Stimulated activated CD4-positive, alpha-beta T cell treated with anti-CD3 and anti-CD28 coated beads, Interleukin-2, amount 100 ng/mL, for 24 hours (primary cell): Measurements from ENCODE around the gene TNFSF8.

Source experiments
- DNase-seq, 2 donors: peaks; one replicate each; pipeline ENCODE4 v3.0.0-alpha.2; 2020

TNFSF8 gene, protein sequence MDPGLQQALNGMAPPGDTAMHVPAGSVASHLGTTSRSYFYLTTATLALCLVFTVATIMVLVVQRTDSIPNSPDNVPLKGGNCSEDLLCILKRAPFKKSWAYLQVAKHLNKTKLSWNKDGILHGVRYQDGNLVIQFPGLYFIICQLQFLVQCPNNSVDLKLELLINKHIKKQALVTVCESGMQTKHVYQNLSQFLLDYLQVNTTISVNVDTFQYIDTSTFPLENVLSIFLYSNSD

DNA sequence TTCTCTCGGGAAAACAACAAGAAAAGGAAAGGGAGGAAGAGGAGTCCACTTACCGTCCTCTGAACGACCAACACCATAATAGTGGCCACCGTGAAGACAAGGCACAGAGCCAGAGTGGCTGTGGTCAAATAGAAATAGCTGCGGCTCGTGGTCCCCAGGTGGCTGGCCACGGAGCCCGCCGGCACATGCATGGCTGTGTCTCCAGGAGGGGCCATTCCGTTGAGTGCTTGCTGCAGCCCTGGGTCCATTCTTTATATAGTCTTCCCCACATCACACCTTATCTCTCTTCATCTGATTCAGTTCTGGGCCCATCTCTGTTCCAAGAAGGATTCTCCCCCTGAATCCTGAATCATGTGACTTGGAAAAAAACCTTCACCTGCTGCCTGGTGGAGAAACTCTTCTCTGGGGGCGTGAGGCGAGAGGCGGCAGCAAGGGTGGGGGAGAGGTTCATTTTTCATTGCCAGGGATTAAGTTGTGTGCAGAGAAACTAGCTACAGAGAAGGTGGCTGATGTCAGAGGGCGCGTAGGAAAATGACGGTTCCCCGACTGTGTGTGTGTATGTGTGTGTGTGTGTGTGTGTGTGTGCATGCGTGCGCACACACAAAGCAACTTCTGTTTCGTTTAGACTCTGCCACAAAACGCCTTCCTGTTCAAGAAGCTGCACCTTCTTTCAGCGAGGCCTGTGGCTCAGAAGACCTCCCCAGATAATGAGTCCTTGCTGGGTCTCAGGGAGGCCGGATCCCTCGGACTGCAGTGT is at the start of gene TNFSF8:
TNFSF8 (minus strand) TSS at position 536 of the 757 bp plus-strand sequence; CDS start at position 248, 288 bp downstream.
- DNase-seq, result peak; percentile 70 to 73

DNA sequence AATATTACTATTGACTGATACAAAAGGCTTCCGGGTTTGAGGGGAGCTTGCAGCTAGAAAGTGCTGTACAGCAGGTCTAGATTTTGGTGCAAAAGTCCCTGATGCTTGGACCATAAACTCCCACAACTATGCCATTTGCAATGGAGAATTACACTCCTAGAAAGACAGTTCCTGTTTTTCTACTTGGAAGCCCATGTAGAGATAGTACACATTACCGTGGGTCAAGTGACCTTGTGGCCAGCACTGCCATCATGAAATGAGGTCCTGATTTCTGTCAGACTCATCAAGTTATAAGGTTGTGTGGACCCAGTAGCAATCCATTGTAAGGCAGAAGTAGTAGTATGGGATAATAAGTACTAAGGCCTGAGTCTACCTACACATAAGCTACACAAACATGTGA is 42.8 kb upstream of the TNFSF8 start:
- DNase-seq, result no peak

DNA sequence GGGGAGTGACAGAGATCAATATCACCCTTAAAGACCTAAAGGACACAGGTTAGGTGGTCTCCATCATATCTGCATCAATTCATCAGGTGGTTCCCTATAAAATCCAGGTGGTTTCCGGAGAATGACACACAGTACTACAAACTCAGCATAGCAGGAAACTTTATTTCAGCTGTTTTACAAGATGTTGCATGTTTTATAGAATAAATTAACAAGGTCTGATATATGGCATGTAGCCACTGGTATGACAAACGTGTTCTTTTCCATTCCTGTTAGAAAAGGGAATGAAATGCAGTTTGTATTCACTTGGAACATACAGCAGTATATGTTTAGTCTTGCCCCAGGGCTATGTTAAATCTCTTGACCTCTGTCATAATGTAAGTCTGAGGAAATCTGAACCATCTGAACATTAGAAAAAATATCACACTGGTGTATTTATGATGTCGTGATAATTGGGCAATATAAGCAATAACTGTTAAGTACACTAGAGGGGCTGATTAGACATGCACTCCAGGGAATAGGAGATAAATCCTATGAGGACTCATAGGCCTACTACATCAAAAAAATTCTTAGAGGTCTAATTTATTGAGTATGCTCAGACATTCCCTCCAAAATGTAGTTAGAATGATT is 42.2 kb upstream of the TNFSF8 start:
- DNase-seq, result no peak

DNA sequence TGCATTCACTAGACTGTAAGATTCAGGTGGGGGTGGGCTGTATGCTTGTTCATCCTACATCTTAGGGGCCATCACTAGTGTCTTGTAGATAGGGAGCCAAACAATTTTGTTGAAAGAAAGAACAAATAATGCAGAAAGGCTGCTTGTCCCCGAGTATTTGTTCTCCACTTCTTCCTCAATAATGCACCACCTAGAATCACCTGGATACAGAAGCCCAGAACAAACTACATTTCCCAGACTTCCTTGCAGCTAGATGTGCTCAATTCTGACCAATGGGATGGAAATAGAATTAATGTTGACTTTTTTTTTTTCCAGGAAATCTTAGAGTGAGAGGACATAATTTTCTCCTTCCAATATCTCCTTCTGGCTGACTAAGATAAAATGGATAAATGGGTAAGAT is 38.9 kb upstream of the TNFSF8 start:
- DNase-seq, result no peak

DNA sequence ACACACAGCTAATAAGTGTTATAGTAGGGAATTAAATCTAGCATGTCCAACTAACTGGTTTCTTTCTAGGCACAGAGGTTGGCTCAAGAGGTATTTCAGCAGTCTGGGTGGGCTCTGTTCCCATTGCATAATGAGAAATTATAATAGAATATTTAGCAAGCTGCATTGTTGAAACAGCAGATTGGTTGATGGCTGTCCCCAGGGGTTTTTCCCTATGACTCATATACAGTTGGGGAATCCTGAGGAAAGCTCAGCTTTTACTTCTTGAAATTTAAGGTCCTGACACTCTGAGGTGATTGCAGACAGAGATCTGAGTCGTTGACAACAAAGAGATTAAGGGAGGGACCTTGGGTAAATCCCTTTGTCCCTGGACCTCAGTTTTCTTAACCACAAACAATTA is 38.3 kb upstream of the TNFSF8 start:
- DNase-seq, result no peak

DNA sequence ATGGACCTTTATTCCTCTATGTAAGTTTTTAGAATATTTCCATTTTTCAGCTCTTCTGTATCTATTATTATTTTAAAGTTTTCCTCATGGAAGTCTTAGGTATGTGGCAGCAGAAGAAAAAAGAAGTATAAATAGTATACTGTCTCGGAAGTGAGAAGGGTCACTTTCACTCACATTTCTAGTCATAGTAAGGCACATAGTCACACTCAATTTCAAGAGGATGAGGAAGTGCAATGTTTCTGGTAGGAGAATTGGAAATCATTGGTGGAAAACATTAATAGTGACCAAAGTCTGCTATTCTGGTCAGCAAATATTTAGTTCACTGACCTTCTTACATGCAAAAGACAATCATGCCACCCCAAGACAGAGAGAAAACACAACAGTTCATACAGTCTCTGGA is 35.2 kb upstream of the TNFSF8 start:
- DNase-seq, result no peak

DNA sequence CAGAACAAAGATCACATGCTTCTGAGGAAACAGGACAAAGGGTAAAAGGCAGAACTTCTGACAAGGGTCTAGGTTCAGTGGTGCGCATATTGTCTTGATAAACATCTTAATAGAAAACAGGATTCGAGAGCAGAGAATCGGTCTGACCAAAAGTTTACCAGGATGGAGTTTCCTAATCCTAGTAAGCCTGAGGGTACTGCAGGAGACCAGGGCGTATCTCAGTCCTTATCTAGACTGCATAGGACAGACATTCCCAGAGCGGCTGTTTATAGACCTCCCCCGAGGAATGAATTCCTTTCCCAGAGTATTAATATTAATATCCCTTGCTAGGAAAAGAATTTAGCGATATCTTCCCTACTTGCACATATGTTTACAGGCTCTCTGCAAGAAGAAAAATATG is 32.4 kb upstream of the TNFSF8 start:
- no peak for DNase-seq

DNA sequence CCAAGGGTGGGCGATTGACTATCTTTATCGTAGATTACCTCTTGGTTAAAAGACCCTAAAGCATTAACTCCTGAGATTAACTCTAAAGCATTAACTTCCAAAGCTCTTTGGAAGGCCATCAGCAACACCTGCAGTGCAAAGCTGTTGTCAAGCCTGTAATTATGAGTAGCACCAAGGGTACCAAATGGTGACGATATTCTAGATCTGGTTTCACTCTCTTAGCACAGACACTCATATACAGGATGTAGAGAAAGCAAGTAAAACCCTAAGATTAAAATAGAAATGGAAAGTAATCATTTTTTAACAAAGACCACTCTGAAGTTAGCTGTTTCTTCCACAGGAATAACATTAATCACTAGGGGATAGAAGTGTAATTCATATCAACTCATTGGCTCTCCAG is 29.9 kb upstream of the TNFSF8 start:
- no peak for DNase-seq

DNA sequence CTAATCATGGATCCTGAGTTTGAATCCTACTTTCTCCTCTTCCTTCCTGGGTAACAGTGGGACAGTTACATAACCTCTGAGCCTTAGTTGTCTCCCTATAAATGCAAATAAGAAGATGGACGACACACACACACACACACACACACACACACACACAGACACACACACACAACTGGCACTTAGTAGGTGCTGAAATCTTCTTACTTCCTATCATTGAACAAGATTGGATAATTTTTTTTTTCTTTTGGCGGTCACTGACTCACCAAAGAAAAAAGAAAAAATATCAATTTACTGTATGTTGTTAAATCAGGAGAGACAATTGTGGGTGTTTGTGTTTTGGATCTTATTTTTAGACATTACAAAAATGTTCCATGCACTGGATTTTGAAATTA is 28.4 kb upstream of the TNFSF8 start:
- DNase-seq, result no peak

DNA sequence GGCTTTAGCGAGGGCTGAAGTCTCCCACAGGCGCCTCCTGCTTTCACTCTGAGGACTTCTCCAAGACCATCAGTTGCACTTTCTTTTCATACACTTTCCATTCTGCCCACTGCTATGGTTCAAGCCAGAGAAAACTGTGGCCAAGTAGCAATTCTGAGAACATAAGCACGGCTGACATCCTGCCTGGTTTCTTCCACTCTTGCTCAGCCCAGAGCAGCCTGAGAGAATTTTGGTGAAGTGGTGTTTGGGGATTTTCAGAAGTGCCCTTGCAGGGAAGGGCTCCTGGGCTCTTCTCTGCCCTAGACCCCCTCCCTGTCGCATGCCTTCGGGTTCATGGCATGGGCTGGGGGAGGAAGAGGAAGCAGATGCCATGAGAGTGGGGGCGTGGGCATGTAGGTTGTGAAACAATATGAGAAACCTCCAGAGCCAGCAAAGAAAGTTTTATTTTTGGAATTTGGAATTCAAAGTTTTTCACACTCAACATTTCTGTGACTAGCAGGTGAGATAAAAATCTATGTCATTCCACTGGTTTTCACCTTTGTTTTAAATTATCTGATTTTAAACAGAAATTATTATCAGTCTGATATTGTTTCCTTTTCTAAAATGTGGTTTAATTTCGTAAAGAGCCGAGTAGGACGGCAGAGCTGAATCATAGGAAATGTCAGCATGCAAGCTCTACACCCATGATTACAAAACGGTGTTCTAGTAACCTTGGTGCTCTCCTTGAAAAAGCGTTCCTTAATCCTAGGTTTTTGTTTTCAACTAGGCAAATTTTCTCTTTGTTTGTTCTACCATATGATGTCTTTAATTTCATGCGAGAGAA is 27.8 kb upstream of the TNFSF8 start:
- peak; percentile 54 to 63 for DNase-seq

DNA sequence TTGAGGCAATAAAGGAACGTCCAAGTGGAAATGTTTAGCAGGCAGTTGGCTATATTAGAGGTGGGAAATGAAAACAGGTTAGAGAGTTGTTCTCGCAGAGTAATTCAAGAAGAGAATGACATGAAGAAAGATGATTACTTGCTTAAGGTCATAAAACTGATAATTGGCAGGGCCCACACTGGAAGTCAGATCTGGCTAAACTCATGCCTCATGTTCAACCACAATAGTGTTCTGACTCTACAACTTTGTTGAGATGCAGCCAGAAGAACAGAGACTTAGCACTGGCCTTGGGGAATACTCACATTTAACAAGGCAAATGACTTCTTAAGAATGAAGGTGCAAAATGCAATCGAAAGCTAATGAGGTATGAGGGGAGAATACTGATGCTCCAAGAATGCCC is 27.2 kb upstream of the TNFSF8 start:
- no peak for DNase-seq

DNA sequence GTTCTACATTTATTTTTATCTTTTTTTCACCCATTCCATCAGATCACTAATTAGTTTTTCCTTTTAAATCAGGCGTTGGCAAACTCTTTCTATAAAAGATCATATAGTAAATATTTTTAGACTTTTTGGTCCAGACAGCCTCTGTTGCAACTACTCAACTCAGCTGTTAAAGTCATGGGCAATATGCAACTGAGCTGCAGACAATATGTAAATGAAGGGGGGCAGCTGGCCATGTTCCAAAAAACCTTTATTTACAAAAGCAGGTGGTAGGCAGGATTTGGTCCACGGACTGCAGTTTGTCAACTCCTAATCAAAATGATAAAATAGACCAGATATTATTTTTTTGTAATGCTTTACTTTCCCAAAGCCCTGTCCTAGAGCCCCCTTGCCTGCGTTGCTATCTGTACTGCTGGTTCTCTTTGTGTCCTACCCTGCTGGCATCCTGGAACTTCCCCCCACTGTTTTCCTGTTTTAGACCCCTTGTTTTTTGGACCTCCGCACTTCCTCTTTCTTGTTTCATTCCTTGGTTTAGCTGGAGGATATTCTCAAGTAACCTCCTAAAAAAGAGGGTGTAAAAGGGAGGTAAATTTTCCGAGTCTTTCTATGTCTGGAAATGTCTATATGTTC is 24.7 kb upstream of the TNFSF8 start:
- DNase-seq, result no peak

DNA sequence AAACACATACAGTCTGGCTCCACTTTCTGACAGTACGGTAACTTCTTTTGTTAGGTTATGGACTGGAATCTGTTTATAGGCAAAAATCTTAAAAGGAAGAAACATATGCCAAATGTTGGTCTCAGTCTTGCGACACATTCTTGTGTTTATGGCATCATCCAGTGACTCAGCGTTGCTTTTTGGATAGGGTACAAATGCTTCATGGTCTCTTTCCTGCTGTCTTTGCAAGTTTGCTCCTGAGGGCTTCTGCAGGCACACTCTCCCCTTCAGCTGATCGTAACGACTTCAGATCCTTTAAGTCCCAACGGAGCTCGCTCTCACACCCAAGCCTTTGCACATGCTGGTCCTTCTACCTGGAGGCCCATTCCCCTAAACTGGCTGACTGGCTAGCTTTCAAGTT is 23.6 kb upstream of the TNFSF8 start:
- DNase-seq, result no peak

DNA sequence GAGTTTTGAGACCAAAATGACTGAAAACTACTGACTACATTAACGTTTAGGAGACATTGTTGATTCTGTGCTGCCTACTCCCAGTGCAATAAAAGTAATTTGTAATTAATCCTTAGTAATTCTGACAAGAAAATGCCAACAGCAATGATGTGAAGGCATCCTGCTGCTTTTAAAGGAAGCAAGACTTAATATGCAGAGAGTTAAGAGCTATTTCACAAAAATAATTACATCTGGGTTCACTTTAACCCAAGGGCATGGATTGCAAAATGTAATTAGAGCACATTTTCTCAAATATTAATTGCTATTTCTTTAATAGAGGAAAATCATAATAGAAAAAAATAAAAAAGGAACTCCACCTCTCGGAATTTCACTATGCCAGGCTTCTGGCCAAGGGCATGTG is 22.7 kb upstream of the TNFSF8 start:
- no peak for DNase-seq

DNA sequence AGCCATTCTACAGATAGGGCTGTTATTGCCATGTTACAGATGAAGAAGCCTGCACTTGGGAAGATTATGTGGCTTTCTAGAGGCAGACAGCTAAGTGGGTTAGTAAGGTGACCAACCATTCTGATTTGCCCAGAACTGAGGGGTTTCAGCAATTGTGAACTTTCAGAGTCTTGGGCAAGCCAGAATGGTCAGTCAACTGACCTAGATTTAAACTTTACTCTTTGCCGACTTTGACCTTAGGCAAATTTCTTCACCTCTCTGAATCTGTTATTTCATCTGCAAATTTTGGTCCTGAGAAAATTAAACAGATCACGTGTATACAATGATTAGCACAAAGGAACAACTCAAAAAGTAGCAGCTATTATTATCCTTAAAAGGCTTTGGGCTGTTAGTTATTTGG is 20.4 kb upstream of the TNFSF8 start:
- no peak for DNase-seq

DNA sequence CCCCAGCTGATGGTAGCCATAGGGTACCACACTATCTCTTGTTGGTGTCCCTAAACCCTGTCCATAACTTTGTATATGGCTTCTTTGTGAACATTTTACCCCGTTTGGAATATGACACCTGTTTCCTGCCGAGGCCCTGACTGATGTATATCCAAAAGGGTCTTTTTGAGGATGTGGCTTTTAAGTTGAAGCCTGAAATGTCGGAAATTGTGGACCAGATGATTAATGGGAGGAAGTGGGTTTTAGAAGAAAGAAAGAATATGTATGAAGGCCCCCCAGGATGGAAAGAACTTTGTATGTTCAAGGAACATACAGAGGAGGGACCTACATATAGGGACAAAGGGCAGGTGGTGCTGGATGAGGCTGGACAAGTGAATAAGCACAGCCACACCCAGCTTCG is 16.7 kb upstream of the TNFSF8 start:
- no peak for DNase-seq

DNA sequence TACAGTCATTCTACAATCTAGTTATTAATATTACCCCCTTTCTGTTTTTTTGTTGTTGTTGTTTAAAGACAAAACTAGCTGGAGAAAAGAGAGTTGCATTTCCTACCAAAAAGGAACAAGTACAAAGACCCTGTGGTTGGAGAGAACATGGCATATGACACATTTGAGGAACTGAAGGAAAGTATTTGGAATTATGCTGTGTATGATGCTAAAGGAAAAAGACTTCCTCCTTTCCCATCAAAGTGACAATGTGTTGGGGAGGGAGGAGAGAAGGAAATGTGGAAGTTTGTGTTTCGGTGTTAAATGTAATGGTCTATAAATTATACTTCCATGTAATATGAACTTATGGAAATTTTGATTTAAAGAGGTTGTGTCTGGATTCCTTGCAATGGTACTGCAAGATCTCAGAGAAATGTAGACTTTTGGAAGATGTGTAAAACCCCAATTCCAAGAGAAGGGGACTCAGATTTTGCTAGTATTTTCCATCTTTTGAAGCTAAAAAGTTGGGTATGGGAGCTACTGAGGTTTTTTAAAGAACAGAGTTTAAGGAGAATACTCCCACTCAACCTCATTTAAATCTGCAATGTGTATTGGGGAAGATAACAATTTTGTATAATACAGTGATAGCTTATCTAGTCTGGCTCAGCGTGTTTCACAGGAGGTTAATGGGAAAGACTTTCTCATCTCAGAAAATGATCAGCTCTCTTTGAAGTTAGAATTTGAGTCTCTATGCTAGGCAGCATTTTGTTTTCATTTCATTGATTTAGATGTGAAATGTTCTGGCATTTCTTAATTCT is 15.4 kb upstream of the TNFSF8 start:
- no peak for DNase-seq

DNA sequence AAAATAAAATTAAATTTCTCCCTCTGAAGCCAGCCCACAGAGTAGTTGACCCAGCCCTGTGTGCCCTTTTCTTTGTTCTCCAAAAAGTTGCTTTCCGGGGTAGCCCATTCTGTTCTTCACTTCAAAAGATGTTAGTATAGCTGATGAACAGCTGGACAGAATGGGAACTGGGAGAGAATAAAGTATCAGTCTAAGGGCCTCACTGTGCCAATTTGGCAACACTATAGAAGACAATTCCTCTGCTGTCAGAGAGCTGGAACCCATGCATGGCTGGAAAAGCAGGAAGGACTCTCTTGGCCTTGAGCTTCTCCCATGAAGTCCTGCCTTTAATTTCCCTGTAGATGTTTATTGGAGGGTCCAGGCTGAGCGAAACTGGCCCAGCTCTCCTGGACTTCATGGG is 11.0 kb upstream of the TNFSF8 start:
- no peak for DNase-seq

DNA sequence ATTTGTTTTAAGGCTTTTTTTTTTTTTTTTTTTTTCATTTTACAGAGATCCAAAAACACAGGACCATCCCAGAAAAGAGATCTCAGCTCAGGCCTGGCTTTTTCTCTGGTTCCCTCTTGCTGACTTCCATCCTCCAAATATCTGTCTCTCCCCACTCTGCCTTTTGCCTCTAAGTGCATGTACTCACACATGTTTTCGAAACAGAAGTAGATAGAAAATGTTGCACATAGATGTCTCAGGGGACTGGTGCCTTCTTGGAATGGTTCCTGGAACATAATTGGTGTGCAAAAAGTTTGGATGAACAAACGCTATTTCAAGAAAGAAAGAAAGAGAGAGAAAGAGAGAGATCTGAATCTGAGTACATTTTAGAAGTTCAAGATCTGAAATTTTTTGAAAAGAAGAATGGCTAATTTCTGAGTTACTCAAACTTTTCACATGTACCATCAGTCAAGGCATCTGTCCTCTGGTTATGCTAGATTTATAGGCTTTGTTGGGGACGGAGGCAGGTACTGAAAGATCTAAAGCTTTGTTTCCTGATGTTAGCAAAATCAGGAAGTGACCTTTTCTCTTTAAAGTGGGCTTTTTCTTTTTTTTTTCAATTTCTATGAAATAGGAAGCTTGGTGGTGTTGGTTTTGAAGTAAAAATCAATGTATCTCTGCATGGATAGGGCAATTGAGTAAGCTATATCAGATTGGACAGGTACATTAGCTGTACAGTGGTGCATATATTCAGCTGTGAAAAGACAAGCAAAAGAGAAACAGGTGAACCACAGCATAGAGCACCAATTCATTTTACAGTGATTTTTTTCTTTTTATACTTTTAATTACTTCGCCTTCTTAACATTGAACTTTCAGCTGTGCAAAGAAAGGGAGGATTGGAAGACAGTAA is 8.5 kb upstream of the TNFSF8 start:
- DNase-seq, result no peak

DNA sequence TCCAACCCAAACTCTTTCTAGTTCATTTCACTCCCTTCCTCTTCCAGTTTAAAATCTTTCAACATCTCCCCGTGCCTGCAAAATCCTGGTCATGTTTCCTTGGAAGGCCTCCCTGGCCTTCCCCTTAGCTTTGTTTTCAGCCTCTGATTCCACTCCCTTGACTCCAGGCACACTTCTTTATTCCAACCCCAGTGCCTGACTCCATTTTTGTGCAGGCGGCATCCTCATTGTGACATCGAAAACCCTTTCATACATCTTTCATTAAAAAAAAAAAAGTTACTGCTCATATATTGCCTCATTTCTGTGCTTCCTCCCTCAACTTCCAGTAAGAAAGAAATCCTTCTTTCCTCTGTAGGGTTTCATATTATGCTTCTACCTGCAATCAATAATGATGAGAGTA is 7.1 kb upstream of the TNFSF8 start:
- no peak for DNase-seq

DNA sequence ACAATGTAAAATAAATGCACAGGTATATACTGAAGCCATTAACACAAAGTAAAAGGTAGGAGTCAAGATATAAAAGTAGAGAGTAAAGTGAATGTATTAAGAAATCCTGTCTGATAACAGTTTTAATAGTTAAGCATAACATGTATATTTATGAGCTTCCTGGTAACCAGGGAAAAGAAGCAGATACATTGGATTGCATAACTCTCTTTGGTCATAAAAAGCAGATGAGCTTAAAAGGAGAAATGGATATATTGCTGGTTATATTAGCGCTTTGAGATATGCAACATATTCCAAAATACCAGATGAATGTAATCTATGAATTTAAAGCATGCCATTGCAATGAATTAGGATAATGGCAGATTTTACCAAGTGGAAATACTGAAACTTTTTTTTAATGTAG is 6.2 kb upstream of the TNFSF8 start:
- no peak for DNase-seq
